OCI-LY7 (cell line): ENCODE measurements around the gene WASHC4. TPM values are rescaled to one million over a fixed set of nuclear protein-coding genes. Genes with fewer than 3 reads are reported as not detected.

Experiments
- BruUV-seq: library from RNA; stranded (reverse); fragments of 400-500 nt; replicated peaks from 2 replicates; lab custom pipeline; 2021; lab: Mats Ljungman, UMichigan
- CTCF ChIA-PET: fragments of 300-600 bp; sonication (Branson Sonifier 250); formaldehyde crosslinking; loops from one replicate; lab custom pipeline; 2022; ENCODE audit warnings: antibody characterized with exemption; ENCODE audit not compliant: unreplicated experiment; lab: Charles Lee
- POLR2A ChIA-PET: fragments of 300-600 bp; sonication (Branson Sonifier 250); formaldehyde crosslinking; loops from one replicate; lab custom pipeline; 2022; ENCODE audit warnings: antibody characterized with exemption; lab: Charles Lee
- DNase-seq: peaks from one replicate; pipeline ENCODE4 v3.0.0-alpha.2; 2015; ENCODE audit warnings: low spot score
- H2AFZ ChIP-seq: fragments of 200-600 bp; sonication (generic), shearing (Covaris generic); 2 replicates; pipeline ENCODE4 v1.6.1; 2014; ENCODE audit warnings: mild to moderate bottlenecking, antibody characterized with exemption, low read length, moderate library complexity
- H3K27ac ChIP-seq: fragments of 200-600 bp; sonication (generic); 2 replicates; pipeline ENCODE4 v1.5.1; 2014; ENCODE audit warnings: mixed run types, low read depth, mild to moderate bottlenecking, moderate library complexity, low read length, inconsistent platforms; ENCODE audit not compliant: poor library complexity, severe bottlenecking
- H3K36me3 ChIP-seq: fragments of 200-600 bp; sonication (generic); 2 replicates; pipeline ENCODE4 v1.6.1; 2014; ENCODE audit warnings: mild to moderate bottlenecking, antibody characterized with exemption, low read length, moderate library complexity, mixed read lengths; ENCODE audit not compliant: insufficient read depth
- H3K4me1 ChIP-seq: fragments of 200-600 bp; sonication (generic); 2 replicates; pipeline ENCODE4 v1.5.1; 2014; ENCODE audit warnings: mild to moderate bottlenecking, low read length; ENCODE audit not compliant: insufficient read depth, poor library complexity, severe bottlenecking
- H3K4me2 ChIP-seq: fragments of 200-600 bp; sonication (generic); 2 replicates; pipeline ENCODE4 v1.6.1; 2014; ENCODE audit warnings: mild to moderate bottlenecking, low read length
- H3K4me3 ChIP-seq: fragments of 200-600 bp; sonication (generic); 2 replicates; pipeline ENCODE4 v1.5.1; 2014; ENCODE audit warnings: mild to moderate bottlenecking, low read depth, low read length; ENCODE audit not compliant: poor library complexity, severe bottlenecking
- H3K79me2 ChIP-seq: fragments of 200-600 bp; sonication (generic); 2 replicates; pipeline ENCODE4 v1.6.1; 2016; ENCODE audit warnings: low read depth, mild to moderate bottlenecking, low read length, moderate library complexity, mixed read lengths; ENCODE audit not compliant: insufficient read depth
- H3K9me2 ChIP-seq: fragments of 200-600 bp; sonication (generic); 2 replicates; pipeline ENCODE4 v1.6.1; 2016; ENCODE audit warnings: mild to moderate bottlenecking, low read length, mixed read lengths; ENCODE audit not compliant: insufficient read depth
- H3K9me3 ChIP-seq: fragments of 200-600 bp; sonication (generic); 2 replicates; pipeline ENCODE4 v1.6.1; 2014; ENCODE audit warnings: mild to moderate bottlenecking, mixed run types, low read length, mixed read lengths
- H4K20me1 ChIP-seq: fragments of 200-600 bp; sonication (generic); 2 replicates; pipeline ENCODE4 v1.6.1; 2014; ENCODE audit warnings: mild to moderate bottlenecking, antibody characterized with exemption, low read length, moderate library complexity, mixed read lengths; ENCODE audit not compliant: insufficient read depth
- CTCF ChIP-seq: fragments of 200-600 bp; sonication (generic); conservative IDR thresholded peaks from 2 replicates; pipeline ENCODE4 v1.5.1; 2014; ENCODE audit warnings: mild to moderate bottlenecking, antibody characterized with exemption, low read length, moderate library complexity, mixed read lengths
- EZH2phosphoT487 ChIP-seq: fragments of 200-600 bp; sonication (generic); IDR thresholded peaks from 2 replicates; pipeline ENCODE4 v1.6.1; 2018; ENCODE audit warnings: low read depth, borderline replicate concordance, mild to moderate bottlenecking, mixed run types, antibody characterized with exemption, low read length, moderate library complexity, mixed read lengths
- intact Hi-C: fragments of 100-400 bp; cut with micrococcal nuclease; formaldehyde crosslinking; loops from one replicate; pipeline ENCODE4 v1.10.0; 2022; ENCODE audit not compliant: unreplicated experiment
- total RNA-seq, 2 experiments: library from RNA; depleted of rRNA in 1 of 2; stranded (reverse); fragments of >200 nt in 1 of 2; shearing (Covaris generic) in 1 of 2; gene quantifications; 2 replicates each; pipeline ENCODE4 v1.2.3, GENCODE V29; 2014 to 2022

Gene WASHC4
- total RNA-seq, 2 experiments from 2014 or later, result 54.8 to 71.8 TPM

GRCh38 chr12:105171691-105172436, 64.3 kb downstream of the WASHC4 start:
- no peak overlapping the region for H2AFZ ChIP-seq
- H3K79me2 ChIP-seq, result no peaks in the 10 kb centered on the region
- H4K20me1 ChIP-seq, result no peaks in the 10 kb centered on the region
- CTCF ChIA-PET, result no interaction called here
- H3K36me3 ChIP-seq, result peaks cover 92% of the 10 kb centered on the region
- no peak overlapping the region for H3K4me3 ChIP-seq
- no TSS peak for BruUV-seq
- no peaks in the 10 kb centered on the region for H3K9me2 ChIP-seq
- H3K9me3 ChIP-seq, result no peaks in the 10 kb centered on the region
- POLR2A ChIA-PET, result interaction anchor here (0.5 to 1.4 kb wide), 5 partner anchors 11 to 972 kb away, joined by 3 to 5 read pairs (median 3); no protein-coding TSS in a partner anchor
- no peak for DNase-seq
- intact Hi-C loops, result loop anchor here (5.0 kb wide), 1 partner anchor 210 kb away; no protein-coding TSS in a partner anchor
- no peak overlapping the region for H3K27ac ChIP-seq
- no peak for TF ChIP-seq EZH2phosphoT487
- TF ChIP-seq CTCF, result no peak
- H3K4me1 ChIP-seq, result no peaks in the 10 kb centered on the region
- H3K4me2 ChIP-seq, result no peak overlapping the region

DNA sequence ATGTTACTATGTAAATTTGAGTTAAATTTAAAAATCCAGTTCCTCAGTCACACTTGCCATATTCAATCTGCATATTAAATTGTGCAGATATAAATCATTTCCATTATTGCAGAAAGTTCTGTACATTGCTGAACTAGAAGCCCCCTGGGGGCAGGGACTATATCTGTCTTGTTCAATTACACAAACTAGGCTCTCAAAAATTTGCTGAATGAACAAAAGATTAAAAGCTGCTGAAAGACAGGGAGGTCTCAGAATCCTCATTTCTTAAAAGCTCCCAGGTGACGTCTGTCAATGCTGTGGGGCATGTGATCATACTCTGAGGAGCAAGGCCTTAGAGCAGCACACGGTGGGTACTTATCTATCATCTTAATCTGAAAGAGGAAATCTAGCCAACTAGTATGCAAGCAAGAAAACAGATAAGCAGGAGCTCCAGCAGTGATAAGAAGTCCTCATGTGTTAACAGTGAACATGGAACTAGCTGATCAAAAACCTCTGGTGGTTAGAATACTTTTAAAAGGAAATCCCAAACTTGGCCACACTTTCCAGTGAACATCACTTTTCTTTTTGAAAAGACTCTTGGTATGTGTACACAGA, 68.0 kb downstream of the WASHC4 start:
- Histone ChIP-seq H2AFZ (no peak overlapping the region), H3K27ac (no peak overlapping the region), H3K9me2 (no peaks in the 10 kb centered on the region), H3K4me2 (no peak overlapping the region), H3K4me3 (no peak overlapping the region), H4K20me1 (no peaks in the 10 kb centered on the region), H3K4me1 (no peaks in the 10 kb centered on the region), H3K79me2 (no peaks in the 10 kb centered on the region), H3K36me3 (peaks cover 77% of the 10 kb centered on the region), H3K9me3 (no peaks in the 10 kb centered on the region)
- CTCF ChIA-PET, result no interaction called here
- BruUV-seq, result no TSS peak
- intact Hi-C loops, result no loop called here
- POLR2A ChIA-PET, result interaction anchor here (0.6 to 0.9 kb wide), 4 partner anchors 10 to 170 kb away, joined by 3 to 4 read pairs (median 3); no protein-coding TSS in a partner anchor
- DNase-seq, result no peak
- TF ChIP-seq EZH2phosphoT487 (no peak), CTCF (no peak)
